Islet precursor cell (in vitro differentiated cells): Measurements from ENCODE around the gene WDFY1.
"Not testable (repeated sequence)": the region's sequence is repeated elsewhere in the genome, so short reads cannot be mapped to it uniquely, and the experiment has no call there.

Experiments
- DNase-seq: peaks from one replicate; pipeline ENCODE4 v3.0.0-alpha.2; 2018

WDFY1 gene

DNA sequence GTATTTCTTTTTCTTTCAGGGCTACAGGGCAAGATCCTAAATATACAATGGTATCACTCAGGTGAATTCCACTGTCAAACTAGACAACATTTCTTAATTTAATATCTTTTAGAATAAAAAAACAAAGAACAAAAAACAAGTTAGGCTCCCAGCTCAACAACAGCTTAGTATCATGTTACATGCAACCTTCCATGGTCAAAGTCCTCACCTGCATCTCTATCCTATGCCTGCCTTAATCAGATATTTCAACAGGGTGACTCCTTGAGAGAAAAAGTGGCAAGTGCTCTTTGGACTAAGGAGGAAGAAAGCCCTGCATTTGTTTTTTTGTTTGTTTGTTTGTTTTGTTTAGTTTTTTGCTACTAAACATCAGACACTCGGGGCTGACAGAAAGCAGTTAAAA, 50.2 kb downstream of the WDFY1 start:
- no peak for DNase-seq

DNA sequence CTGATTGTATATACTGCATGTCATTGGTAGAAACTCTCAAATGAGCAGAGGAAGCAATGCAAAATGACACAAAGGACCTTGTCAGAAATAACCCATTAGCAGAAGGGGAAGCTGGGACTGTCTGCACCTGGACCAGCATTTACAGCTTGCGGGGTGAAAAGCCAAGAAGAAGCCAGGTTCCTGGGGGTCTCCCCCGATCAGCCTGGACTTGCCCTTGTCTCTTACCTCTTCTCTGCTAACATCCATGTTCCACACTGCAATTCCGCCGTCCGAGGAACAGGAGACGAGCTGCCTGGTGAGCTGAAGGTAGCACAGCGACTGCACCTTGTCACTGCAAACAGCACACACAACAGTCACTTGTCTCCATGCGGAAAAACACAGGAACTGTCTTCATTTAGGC, 51.1 kb downstream of the WDFY1 start:
- no peak for DNase-seq

DNA sequence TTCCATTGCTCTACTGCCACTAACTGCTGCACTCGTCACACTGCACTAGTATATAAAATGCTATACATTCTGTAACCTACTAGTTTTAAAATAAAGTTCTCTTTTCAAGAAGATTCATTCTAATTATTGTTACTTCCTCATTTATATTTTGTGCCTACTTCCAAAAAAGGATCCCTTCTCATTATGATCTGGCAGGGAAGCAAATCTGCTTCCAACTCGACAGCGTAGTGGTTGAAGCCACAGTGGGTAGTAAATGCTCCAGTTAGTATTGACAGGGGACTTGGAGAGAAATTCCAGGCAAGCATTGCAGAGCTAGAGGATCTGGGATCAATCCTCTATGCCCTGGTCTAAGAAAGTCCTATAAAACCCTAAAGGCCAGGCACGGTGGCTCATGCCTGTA, 54.4 kb downstream of the WDFY1 start:
- DNase-seq = no peak

DNA sequence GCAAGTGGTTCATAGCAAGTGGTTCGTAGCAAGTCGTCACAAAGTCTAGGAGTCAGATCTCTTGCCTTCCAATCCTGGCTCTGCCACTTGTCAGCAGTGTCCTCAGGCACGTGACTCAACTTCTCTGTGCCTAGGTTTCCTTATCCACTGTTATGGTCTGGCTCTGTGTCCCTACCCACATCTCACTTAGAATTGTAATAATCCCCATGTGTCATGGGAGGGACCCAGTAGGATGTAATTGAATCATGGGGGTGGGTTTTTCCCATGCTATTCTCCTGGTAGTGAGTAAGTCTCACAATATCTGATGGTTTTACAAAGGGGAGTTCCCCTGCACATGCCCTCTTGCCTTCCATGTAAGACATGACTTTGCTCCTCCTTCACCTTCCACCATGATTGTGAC, 55.9 kb downstream of the WDFY1 start:
- no peak for DNase-seq

DNA sequence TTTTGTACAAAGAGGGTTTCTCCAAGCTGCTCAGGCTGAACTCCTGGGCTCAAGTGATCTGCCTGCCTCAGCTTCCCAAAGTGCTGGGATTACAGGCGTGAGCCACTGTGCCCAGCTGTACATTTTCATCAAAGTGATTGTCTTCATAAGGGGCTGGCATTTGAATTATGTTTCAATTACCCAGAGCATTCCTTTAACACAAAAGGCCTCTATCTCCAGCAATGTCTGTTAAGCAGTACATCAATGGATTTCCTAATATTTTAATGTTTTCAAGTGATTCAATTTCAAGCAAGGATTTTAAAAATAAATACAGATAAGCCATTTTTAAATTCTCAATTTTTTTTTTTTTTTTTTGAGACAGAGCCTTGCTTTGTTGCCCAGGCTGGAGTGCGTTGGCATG, 56.9 kb downstream of the WDFY1 start:
- DNase-seq = no peak

DNA sequence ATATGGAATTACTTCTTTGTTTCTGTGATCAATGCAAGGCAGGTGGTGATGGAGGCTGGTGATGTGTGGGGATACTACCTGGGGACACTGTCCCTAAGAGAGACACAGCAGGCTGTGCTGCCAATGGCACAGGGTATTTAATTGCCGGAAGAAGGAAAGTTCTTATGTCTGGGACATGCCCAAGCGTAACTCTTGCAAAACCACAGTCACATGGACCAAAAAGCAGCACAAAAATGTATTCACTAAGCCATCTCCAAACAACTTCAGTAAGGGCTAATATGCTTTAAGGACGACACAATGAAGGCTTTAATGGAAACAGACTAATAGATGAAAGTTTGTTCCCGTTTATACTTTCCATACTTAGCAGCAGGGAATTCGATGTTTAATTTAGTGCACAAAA, 58.0 kb downstream of the WDFY1 start:
- DNase-seq = no peak

DNA sequence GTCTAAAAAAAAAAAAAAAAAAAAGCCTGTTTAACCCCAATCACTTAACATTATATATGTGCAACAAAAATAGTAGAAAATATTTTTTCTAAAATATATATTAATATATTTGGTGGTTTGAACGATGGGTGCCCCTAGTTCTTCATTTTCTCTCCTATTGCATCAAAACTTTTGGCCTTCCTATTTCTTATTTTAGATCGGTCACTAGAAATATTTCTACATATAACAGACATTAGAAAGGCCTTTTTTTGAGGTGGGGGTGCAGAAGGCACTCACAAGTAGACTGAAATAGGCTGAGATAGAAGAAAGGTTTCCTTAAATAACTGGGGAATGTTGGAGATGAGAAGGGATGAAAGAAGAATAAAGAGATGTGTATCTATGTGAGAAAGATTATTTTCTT, 58.4 kb downstream of the WDFY1 start:
- DNase-seq = no peak

DNA sequence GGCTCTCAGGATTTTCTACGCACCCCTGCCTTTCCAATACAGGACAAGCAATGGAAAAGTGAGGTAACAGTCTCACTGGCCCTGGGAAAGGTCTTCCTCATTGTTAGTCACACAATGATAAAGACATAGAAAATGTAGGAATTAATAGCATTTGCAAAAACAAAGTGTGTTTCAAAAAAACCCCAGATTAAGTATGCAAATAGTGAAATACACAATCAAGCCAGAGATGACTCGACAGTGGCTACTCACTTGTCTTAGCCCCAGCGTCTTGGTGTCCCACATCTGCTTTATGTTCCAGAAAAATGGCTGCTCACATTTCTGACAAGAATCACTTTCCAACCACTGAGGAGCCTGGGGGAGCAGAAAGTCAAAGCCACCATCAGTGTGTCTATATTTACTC, 60.7 kb downstream of the WDFY1 start:
- DNase-seq = no peak

DNA sequence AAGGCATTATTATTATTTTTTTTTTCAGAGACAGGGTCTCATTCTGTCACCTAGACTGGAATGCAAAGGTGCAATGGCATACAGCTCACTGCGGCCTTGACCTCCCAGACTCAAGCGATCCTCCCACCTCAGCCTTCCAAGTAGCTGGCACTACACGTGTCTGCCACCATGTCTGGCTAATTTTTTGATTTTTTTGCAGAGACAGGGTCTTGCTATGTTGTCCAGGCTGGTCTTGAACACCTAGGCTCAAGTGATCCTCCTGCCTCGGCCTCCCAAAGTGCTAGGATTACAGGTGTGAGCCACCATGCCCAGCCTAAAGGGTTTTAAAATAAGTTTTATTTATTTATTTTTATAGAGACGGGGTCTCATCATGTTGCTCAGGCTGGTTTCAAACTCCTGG, 62.4 kb downstream of the WDFY1 start:
- no peak for DNase-seq

DNA sequence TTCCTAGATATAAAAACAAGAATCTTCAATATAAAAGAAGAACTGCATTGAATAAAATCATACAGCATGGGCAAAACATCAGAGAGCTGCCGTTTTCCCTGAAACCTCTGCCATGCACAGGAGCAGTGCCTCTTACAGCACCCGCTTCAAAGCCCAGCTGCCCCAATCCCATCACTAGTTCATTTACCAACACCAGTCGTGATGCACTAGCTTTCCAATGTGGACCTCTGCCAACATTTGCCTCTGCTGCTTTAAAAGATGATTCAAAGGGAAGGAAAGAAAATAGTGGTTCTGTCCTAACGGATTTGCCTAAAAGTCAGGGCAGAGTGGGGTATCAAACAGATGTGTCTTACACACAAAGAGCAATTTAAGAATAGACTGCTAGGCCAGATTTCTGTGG, 64.3 kb downstream of the WDFY1 start:
- no peak for DNase-seq

DNA sequence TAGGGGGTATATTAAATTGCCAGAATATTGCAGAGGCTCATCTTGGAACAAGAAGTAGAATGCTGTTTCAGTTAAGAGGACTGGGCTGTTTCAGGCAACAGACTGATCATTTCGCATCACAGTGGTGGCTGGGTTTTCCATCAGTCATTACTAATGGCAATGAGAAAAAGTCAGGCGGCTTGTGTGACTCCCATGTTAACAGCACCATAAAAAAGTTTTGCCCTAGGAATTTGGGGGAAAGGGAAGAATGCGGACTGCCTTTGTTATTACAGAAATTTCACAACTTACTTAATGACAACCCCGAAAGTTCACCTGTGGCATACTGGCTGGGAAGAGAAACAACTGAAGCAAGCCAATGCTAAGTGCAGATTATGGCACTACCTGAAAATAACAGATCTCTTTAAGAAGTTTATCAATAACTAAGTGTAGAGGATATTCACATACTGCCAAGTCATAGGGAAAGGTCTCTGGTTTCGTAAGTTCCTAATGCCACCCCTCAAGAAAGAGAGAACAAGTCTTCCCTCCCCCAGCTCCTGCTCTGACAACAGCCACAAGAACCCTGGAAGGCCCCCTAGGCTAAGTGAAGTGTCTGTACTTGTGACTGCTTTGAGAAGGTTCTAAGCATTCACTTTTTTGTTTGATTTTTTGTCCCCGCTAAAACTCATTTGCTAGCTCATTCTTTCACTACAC, 67.3 kb downstream of the WDFY1 start:
- DNase-seq = no peak

DNA sequence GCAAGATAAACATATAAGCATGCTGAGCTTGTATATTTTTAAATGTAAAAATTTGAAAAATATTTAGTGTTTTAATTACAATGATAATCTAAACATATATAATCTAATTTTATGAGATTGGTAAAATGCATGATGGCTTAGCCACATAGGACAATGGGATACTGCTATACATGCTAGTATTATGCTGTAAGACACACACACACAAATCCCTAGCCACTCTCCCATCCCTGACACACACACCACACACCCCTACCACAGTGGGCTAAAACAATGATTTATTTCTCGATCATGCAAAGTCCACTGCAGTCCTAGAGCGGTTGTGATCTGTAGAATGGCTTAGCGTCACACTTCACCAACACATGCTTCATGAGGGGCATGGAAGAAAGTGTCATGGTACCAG, 71.5 kb downstream of the WDFY1 start:
- DNase-seq = no peak

DNA sequence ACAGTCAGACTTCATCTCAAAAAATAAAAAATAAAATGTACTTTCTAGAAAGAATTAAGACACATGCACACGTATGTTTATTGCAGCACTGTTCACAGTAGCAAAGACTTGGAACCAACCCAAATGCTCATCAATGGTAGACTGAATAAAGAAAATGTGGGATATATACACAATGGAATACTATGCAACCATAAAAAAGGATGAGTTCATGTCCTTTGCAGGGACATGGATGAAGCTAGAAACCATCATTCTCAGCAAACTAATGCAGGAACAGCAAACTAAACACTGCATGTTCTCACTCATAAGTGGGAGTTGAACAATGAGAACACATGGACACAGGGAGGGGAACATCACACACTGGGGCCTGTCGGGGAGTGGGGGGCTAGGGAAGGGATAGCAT, 72.4 kb downstream of the WDFY1 start:
- not testable (repeated sequence) for DNase-seq

DNA sequence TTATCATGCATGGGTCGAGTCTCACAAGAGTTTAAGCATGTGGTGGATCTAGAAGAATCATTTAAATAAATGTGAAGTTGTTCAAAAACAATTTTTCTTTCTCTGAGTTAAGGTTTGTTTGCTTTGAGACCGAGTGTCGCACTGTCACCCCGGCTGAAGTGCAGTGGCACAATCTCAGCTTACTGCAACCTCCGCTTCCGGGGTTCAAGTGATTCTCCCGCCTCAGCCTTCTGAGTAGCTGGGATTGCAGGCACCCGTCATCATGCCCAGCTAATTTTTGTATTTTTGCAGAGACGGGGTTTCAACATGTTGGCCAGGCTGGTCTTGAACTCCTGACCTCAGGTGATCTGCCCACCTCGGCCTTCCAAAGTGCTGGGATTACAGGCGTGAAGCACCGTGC, 73.5 kb downstream of the WDFY1 start:
- DNase-seq = not testable (repeated sequence)

DNA sequence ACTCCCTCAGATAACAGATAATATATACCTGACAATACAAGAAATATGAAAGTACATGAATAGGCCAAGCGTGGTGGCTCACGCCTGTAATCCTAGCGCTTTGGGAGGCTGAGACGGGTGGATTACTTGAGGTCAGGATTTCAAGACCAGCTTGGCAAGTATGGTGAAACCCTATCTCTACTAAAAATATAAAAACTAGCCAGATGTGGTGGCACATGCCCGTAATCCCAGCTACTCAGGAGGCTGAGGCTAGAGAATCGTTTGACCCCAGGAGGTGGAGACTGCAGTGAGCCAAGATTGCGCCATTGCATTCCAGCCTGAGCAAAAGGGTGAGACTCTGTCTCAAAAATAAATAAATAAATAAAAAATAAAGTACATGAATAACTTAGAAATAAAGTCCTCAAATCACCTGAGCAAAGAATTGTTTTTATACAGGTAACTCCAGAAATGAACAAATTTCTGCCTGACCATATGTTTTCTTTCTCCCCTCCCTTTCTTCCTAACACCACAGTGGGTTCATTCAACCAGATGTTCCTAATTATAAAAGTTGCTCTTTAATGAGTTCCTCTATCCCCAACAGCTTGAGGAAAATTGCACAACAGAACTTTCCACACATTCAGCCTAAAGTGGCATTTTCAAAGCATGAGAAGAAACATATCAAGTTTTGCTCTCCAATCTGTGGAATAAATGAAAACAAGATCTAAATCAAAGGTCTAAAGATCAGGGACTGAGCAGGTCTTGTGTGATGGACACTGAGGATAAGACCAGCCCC, 74.1 kb downstream of the WDFY1 start:
- DNase-seq = no peak

DNA sequence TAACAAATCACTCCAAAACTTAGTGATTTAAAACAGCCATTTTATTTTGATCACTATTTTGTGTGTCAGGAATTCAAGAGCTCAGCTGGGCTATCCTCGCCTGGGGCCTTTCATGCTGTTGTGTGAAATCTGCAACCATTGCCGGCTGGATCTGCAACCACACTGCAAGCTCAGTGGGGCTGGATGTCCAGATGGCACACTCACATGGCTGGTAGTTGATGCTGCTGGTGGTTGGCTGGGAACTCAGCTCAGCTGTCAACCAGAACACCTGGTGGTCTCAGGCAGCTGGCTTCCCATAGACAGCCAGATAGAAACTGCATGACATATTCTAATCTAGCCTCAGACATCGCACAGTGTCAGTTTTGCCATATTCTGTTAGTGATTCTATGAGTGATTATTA, 77.1 kb downstream of the WDFY1 start:
- DNase-seq = no peak

DNA sequence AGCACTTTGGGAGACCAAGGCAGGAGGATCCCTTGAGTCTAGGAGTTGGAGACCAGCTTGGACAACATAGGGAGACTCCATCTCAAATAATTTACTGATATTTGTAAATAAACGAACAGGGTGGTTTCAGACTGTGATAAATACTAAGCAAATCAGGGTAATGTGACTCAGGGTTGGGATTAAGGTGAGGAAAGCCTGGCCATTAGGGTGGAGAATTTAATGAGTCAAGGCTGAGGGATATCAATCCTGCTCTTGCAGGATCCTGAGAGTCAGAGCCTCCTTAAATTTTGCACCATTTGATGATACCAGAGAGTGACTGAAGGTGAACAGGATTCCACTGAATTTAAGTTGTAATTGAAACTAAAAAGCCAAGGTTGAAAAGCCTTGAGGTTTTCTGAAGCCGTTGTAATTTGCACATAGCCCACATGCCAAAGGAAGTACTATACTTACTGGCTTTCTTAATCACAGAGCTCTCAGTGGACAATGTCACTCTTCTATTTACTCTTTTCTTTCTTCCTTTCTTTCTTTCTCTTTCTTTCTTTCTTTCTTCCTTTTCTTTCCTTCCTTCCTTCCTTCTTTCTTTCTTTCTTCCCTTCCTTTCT, 79.1 kb downstream of the WDFY1 start:
- DNase-seq = no peak

DNA sequence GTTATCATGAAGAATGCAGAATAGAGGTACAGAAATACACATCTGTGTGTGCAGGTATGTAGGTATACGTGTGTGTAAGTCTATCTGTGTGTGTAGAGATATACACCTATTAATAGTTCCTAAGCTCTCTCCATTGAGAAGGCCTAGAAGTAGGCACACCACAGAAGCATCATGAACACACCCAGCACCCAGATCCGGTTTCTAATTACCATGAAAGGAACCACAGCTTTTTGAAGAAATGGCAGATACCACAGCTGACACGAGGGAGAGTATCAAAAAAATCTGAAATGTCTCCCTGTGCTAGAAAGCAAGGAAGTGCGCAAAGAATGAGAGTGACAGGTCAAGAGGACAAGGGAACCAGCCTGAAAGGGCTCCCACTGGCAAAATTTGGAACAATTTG, 80.0 kb downstream of the WDFY1 start:
- DNase-seq = no peak

DNA sequence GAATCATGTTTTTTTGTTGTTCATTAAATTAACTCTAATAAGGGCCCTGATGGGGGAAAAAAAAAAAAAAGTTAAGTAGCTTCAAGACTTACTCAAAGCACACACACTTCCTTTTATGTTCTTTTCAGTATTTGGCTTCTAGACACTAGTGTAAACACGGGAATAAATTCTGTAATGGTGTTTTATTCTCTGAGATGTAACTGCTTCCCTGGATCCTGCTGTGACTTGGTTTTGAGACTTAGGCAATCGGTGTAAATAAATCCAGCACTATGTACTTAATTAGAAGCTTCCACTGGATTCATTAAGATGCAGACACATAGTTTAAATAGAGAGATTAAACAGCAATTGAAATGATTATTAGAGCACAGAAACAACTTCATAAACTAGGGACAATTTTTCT, 81.6 kb downstream of the WDFY1 start:
- no peak for DNase-seq

DNA sequence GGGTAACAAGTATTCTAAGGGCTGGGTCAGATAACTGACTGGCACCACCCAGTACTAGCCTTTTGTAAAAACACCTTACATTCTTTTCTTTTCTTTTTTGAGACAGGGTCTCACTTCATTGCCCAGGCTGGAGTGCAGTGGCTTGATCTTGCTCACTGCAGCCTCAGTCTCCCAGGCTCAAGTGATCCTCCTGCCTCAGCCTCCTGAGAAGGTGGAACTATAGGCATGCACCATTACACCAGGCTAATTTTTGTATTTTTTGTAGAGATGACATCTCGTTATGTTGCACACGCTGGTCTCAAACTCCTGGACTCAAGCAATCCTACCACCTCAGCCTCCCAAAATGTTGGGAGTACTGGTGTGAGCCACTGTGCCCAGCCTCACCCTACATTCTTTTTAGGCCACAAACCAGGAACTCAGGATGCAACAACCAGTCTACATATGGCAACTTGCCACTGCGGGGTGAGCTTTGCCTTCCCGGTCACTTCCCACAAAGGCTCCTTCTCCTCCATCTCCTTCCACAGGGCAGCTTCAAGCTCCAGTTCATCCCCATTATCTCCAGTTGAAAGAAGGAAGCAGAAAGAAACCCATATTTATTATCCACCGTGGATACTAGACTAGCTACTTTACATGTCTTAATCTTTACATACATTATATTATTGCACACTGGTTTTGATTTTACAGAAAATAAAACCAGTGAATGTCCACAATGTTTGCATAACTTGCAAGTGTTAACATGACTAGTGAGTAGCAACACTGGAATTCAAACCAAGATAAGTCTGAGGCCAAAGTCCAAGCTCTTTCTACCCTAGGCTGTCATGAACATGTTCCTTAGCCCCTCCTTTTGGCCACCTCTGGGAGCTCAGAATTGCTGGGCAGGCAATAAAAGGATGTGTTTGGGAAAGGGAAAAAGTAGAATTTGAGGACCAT, 84.1 kb downstream of the WDFY1 start:
- DNase-seq = peak; percentile 50

DNA sequence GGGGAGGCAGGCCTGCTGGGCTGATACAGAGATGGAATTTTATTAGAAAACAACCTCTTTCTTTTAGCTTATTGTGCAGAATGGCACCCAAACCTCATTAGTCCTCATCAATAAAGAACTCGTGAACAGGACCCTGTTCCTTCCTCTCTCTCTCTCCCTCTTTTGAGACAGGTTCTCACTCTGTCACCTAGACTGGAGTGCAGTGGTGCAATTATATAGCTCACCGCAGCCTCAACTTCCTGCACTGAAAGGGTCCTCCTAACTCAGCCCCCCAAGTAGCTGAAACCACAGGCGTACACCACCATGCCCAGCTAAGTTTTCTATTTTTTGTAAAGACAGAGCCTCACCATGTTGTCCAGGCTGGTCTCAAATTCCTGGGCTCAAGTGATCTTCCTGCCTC, 86.1 kb downstream of the WDFY1 start:
- DNase-seq = peak; percentile 13

DNA sequence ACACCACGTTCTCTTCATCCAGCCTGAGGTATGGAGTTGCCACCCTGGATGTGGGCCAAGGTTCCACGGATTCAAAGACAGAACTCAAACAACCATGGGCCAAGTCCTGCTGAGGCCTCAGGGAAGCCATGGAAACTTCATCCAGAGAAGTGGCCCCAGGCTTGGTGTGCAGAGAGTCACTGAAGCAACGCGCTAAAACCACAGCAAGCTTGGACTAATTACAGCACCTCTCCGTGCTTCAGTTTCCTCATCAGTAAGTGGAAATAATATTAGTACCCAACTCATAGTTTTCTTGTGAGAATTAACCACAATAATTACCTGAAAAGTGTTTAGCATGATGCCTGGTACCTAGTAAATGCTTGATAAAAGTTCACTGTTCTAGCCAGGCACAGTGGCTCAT, 88.6 kb downstream of the WDFY1 start:
- peak; percentile 29 for DNase-seq

DNA sequence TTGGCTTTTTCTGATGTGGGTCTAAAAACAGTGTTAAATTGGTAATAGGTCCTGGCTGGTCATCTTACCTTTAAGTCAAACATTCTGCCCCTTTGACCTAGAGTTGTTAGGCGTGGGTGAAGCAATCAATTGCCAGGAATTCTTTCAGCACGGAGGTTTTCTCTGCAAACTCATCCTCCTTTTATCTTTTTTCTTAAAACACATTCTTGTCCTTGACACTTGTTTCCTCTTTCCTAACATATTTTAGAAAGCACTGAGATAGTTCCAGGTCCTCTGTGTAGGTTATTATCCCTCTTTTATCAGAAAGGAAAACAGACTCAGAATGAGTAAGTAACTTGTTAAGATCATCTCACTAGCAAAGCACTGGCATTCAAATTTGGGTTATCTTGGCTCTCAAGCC, 89.1 kb downstream of the WDFY1 start:
- peak; percentile 14 for DNase-seq
